Testis (tissue), 2 donors: ENCODE results near the gene PCNX1.

ENCODE experiments used
- POLR2A ChIP-seq: fragments of 450-650 bp; IDR thresholded peaks from one replicate; pipeline ENCODE4 v1.6.1; 2017; ENCODE audit warnings: antibody characterized with exemption, mild to moderate bottlenecking, moderate library complexity
- TF ChIP-seq, protein P1 (sequence below), 3 experiments: fragments of 450-650 bp in 2 of 3; fragments of 200-600 bp in 1 of 3; sonication (generic) in 1 of 3; IDR thresholded peaks; one replicate each; pipeline ENCODE4 v1.5.1; 2016 to 2019; ENCODE audit warnings: antibody characterized with exemption in 3 of 3, mild to moderate bottlenecking in 2 of 3, moderate library complexity in 1 of 3

DNA sequence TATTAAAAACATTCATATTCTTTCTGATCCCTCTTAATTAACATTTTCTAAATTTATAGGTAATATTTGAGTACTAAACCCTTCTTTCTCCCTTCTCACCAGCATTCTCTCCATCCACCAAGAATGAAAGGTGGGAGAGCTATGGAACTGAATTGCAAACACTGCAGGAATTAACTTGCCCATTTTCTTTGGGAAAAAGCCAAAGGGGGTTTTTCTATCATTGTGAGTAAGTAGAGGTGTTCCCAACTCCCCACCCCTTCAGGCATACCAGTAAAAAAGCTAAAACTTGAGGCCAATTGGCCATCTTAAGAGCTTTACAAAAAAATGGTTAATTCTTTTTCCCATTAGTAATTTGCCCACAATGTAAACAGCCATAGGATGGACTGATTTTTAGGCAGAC lies 23.7 kb downstream of the PCNX1 start:
- TF ChIP-seq, protein P1, sequence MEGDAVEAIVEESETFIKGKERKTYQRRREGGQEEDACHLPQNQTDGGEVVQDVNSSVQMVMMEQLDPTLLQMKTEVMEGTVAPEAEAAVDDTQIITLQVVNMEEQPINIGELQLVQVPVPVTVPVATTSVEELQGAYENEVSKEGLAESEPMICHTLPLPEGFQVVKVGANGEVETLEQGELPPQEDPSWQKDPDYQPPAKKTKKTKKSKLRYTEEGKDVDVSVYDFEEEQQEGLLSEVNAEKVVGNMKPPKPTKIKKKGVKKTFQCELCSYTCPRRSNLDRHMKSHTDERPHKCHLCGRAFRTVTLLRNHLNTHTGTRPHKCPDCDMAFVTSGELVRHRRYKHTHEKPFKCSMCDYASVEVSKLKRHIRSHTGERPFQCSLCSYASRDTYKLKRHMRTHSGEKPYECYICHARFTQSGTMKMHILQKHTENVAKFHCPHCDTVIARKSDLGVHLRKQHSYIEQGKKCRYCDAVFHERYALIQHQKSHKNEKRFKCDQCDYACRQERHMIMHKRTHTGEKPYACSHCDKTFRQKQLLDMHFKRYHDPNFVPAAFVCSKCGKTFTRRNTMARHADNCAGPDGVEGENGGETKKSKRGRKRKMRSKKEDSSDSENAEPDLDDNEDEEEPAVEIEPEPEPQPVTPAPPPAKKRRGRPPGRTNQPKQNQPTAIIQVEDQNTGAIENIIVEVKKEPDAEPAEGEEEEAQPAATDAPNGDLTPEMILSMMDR (IDR thresholded peaks at IDR 0.05): no peak
- no peak for TF ChIP-seq POLR2A
